Measurements from ENCODE around the gene TESMIN.
A peak's percentile ranks its signal among the peaks of the same experiment; 100 is the strongest.

TESMIN gene

DNA sequence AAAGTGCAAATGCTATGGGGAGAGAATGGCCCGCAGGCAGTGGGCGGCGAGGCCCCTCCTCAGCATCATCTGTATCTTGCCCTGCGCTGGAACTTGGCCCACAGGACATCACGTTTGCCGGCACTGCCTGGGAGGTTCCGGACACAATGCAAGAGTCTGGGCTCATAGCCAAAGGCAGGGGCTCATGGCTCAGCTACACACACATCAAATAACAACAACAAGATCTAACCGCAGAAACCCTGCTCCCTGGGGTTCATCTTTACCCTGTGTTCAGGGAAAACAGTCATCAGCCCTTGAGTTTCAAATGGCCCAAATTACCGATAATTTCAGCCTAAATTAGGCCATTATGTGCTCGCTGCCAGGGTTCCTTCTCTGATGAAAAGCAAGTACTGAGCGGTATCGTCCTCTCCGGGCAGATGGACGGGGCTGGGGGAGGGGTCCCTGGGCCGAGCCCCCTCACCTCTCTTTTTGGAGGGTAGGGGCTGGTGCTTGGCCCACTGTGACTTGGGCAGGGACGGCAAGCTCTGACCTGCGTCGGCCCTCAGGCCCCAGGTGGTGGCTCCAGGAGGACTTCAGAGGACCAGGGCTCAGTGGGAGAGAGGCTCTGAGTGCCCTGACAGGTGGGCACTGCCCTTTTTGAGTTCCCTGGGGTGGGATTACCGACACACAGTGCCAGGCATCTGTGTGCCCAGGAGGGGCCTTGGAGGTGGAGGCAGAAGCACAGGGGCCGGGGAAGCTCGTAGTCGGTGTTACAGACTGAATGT, 92.0 kb downstream of the TESMIN start:
- DNase-seq: no peak
- TF ChIP-seq, protein P1, sequence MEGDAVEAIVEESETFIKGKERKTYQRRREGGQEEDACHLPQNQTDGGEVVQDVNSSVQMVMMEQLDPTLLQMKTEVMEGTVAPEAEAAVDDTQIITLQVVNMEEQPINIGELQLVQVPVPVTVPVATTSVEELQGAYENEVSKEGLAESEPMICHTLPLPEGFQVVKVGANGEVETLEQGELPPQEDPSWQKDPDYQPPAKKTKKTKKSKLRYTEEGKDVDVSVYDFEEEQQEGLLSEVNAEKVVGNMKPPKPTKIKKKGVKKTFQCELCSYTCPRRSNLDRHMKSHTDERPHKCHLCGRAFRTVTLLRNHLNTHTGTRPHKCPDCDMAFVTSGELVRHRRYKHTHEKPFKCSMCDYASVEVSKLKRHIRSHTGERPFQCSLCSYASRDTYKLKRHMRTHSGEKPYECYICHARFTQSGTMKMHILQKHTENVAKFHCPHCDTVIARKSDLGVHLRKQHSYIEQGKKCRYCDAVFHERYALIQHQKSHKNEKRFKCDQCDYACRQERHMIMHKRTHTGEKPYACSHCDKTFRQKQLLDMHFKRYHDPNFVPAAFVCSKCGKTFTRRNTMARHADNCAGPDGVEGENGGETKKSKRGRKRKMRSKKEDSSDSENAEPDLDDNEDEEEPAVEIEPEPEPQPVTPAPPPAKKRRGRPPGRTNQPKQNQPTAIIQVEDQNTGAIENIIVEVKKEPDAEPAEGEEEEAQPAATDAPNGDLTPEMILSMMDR (IDR thresholded peaks at IDR 0.05): no peak
- Mint-ChIP-seq H3K27me3 (ENCODE audit: low read depth, poor library complexity) (peaks cover 16% of the 10 kb centered on the region), H3K4me3 (no peak overlapping the region), H3K36me3 (ENCODE audit: low read depth) (no peaks in the 10 kb centered on the region), H3K9me3 (peaks cover 28% of the 10 kb centered on the region), H3K27ac (peak overlapping the region; percentile 61), H3K4me1 (peaks cover 27% of the 10 kb centered on the region)

DNA sequence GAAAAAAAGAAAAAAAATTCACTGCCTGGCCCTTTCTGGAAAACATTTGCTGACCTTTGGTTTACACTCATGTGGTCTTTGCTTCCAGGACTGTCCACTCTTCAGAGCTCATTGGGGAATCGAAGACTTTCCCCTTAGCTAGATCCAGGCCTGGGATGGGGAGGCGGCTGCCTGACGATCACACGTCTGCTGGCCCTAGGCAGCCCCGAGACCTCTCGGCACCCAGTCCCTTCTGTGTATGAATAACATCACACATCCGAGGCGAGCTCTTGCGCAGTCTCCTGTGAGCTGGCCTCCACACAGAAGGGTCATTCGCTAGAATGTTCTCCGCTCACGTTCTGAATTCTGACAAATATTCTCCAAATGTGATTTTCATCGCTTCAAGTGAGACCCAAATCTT, 92.7 kb downstream of the TESMIN start:
- Mint-ChIP-seq H3K27ac (no peak overlapping the region), H3K36me3 (ENCODE audit: low read depth) (no peaks in the 10 kb centered on the region), H3K27me3 (ENCODE audit: low read depth, poor library complexity) (peaks cover 16% of the 10 kb centered on the region), H3K4me3 (no peak overlapping the region), H3K4me1 (peaks cover 27% of the 10 kb centered on the region), H3K9me3 (peaks cover 29% of the 10 kb centered on the region)
- DNase-seq: no peak
- TF ChIP-seq, protein P1 (IDR thresholded peaks at IDR 0.05): no peak

DNA sequence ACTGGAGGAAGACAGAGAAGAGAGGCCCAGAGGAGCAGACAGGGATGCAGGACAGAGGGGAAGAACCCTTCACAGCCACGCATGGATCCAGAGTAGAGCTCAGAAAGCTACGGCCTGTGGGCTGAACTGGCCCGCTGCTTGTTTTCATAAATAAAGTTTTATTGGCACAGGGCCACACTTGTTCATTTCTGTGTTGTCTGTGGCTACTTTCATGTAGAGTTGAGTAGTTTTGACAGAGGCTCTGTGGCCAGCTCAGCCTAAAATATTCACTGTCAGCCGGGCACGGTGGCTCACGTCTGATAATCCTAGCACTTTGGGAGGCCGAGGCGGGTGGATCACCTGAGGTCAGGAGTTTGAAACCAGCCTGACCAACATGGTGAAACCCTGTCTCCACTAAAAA, 93.2 kb downstream of the TESMIN start:
- DNase-seq: no peak
- no peaks in the 10 kb centered on the region for H3K36me3 Mint-ChIP-seq (ENCODE audit: low read depth)
- H3K27me3 Mint-ChIP-seq (ENCODE audit: low read depth, poor library complexity): peaks cover 14% of the 10 kb centered on the region
- H3K4me3 Mint-ChIP-seq: no peak overlapping the region
- TF ChIP-seq, protein P1 (IDR thresholded peaks at IDR 0.05): no peak
- H3K4me1 Mint-ChIP-seq: peaks cover 27% of the 10 kb centered on the region
- H3K9me3 Mint-ChIP-seq: peaks cover 29% of the 10 kb centered on the region
- H3K27ac Mint-ChIP-seq: no peak overlapping the region

Measured in nephron progenitor cell (in vitro differentiated cells).